8988T (cell line): Measurements from ENCODE around the gene SMAD7.

ENCODE experiments used
- DNase-seq: peaks from one replicate; pipeline ENCODE4 v3.0.0; 2011

Gene SMAD7, protein sequence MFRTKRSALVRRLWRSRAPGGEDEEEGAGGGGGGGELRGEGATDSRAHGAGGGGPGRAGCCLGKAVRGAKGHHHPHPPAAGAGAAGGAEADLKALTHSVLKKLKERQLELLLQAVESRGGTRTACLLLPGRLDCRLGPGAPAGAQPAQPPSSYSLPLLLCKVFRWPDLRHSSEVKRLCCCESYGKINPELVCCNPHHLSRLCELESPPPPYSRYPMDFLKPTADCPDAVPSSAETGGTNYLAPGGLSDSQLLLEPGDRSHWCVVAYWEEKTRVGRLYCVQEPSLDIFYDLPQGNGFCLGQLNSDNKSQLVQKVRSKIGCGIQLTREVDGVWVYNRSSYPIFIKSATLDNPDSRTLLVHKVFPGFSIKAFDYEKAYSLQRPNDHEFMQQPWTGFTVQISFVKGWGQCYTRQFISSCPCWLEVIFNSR

DNA sequence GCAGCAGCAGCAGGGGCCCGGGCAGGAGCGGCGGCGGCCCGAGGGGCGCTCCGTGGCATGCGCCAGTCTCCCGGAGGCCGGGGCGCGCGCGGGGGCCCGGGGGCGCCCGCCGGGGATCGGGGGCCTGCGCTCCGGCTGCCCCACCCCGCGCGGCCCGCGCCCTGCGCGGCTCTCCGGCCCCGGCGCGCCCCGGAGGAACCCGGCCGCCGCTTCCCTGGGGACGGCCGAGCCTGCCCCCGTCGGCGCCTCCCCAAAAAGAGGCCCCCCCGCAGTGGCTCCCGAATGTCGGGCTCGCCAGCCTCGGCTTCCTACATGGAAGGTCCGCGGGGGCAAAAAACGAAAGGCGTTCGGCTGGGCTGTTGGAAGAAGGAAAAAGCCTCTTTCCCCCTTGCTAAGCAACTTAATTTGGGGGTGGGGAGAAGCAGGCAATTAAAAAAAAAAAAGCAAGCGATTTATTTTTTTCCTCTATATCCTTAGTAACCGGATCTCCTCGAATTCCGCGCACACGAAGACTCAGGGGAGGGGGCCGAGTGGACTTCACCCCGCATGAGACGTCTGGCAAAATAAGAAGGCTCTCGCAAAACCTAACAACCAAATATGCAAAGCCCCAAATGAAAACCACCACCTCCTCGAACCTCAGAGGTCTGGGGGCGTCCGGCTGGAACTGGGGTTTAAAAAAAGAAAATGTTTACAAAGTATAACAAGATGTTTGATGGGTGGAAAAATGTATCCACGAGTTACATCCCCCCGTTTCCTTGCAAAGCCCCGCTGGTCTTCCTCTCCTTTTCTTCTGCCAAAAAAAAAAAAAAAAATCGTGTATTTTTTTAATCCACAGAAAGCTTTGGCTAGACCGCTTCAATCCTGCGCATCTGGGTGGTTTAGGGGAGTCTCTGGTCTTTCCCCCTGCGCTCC is at the start of gene SMAD7:
SMAD7 (minus strand) TSS at position 430 of the 912 bp plus-strand sequence. CDS start 541 bp downstream, outside the sequence.
- DNase-seq = no peak

DNA sequence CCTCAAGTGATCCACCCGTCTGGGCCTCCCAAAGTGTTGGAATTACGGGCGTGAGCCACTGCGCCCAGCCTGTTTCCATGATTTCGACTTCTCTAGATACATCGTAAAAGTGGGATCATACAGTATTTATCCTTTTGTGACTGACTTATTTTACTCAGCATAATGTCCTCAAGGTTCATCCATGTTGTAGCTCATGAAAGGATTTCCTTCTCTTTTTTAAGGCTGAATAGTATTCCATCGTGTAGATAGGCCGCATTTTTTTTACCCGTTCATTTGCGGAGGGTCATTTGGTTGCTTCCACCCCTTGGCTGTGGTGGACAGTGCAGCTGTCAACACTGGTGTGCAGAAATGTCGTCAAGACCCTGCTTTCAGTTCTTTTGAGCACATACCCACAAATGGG is 48.8 kb upstream of the SMAD7 start:
- no peak for DNase-seq

DNA sequence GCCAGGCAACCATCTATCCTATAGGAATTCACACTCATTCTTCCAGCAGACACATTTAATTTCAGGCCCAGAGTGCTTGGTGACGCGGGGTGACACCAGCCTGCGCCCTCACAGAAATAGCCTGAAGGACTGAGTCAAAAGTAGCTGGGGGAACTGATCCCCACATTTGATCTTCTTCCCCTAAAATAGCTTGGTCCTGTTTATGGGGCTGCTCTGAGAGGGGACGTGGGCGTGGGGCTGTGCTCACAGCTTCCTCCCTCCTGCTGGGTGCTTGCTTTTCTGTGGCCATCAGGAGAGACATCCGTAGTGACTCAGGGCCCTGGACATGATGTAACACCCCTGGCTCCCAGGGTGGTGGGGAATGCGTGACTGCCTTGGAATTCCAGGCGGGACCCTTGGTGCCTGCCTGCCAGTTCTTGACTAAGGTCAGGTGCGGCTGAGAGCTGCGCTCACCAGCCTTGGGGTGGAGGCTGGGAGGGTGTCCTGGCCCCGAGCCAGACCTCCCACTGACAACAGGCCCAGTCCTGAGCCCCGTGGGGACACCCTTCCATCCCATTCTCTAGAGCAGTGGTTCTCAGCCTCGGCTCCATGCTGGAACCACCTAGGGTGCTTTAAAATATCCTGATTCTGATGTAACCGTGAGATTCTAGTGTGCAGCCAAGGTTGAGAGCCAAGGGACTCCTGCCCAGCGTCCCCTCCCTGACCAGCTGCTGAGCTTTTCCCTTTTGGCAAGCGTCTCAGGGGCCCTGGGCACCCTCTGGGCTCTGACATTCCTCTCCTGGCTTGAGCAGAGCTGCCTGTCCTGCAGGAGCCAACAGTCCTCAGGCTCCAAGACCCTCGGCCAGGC is 47.4 kb upstream of the SMAD7 start:
- DNase-seq = peak; percentile 95

DNA sequence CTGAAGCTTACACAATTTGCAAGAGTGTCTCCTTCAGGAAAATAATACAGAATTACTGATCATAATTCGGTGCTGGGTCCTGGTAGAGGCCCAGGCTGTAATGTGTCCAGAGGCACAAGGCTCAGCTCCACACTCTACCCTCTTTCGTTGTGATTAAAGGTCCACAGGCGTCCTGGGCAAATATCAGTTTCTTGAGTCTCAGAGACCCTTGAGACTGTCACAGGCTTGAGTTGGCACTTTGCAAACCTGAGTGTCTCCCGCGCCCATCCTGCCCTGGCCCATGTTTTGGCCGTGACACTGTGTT is 46.9 kb upstream of the SMAD7 start:
- no peak for DNase-seq

DNA sequence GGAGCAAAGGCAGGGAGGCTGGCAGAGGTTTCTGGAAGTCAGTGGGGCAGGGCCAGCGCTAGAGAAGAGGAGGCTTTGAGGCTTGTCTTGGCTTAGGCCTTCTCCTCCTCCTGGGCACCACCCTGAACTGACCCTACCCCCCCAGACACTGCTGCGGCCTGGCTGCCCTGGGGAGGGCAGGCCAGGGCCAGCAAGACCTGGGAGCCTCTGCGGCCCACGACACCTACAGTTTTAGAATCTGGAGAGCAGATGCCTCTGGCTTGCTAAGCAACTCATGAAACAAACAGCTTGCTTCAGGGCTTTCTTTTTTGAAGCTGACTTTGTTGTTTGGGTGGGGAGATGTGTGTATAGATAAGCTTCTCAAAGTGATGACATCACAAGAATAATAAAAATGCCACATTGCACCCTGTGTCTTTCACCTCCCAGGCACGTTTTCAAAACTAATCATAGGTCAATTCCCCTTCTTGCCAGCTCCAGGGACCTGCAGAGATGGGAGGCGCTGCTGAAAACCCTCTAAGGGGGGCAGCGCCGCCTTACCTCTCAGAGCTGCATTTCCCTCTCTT is 46.2 kb upstream of the SMAD7 start:
- no peak for DNase-seq

DNA sequence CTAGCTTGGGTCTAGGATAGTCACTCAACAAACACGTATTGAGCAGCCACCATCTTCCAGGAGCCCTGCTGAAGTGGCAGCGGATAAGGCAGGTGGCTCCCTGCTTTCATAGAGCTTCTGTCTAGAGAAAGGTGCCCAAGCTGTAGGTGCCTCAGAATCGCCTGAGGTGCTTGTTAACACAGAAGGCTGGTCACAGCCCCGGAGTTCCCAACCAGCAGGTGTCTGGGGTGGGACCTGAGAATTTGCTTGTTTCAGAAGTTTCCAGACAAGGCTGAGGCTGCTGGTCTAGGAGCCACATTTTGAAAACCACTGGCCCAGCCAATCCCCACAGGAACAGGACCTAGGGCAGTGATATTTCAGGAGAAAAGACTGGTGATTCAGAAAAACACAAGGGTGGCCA is 45.3 kb upstream of the SMAD7 start:
- DNase-seq = no peak

DNA sequence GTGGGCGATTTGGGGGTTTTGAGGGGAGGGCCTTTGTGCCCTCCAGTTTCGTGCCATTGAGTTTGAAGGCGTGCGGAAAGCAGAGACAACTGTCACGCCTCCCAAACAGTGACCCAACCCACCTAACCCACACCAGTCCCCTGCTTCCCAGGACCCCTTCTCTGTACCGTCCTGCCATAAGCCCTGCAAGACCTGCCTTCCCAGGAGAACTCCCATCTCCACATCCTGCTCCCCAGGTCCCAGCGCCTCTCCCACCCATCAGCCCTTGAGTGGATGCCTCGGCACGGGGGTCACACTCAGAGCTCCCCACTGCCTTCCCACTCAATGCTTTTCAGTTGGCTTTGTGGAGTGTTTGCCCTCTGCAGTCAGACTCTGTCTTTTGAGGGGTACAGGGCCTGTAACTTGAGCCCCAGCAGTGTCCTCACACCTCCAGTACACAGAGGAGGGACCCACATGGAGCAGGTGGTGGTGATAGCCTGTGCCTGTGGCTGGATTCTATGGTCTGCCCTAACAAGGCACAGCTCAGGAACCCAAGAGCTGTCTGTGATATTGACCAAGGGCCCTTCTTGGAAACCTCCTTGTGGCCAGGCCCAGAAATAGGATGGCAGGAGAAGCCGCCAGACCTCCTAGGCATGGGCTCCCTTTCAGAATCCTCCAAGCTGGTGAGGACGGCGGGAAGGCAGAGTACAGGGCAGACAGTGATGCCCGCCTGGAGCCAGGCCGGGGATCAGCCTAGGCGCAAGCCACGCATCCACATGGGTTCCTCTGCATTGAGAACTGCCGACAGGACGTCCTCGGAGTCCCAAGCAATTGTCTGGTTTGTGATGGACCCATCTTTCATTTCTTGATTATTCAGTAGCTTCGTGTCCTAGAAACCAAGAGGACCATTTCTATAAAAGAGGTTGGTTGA is 44.4 kb upstream of the SMAD7 start:
- DNase-seq = no peak

DNA sequence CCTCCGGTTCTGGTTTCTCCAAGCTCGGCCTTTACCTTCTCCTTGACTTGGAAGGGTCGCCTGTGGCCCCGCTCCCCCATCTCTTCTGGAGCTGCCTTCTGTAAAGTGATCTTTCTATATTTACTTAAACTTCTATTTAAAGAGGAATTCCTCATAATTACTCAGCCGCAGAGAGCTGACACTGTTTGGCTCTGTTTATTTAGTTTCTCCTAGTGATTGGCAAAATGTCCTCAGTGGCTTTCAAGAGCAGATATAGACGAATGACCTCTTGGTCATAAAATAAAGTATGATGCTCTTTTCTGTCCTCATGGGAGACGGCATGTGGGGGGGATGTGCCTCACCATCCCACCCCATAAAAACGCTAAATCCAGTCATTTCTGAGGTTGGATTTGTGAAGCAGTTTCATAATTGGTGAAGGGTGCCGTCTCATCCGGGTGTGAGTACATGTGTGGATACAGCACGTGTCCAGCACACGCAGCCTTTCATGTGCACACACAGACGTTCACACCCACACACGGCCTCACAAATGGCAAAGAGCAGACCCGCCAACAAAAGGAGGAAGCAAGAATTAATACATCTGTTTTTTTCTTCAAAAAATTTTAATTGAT is 43.4 kb upstream of the SMAD7 start:
- DNase-seq = no peak

DNA sequence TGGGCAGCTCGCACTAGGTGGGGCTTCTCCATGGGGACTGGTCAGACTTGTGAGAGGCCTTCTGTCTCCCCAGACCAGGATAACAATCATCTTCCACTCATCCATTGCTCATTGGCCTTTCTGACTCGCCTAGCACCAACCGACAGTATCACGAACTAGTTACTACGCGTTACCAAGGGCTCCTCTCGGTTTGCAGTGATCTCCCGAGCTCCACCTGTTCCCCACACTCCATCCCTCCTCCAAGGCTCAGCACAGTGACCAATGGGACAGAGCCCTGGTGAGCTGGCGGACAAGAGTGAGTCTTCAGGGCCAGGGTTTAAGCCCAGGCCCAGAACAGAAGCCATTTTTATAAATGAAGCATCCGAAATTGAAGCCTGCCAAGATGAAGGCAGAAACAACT is 42.8 kb upstream of the SMAD7 start:
- DNase-seq = no peak

DNA sequence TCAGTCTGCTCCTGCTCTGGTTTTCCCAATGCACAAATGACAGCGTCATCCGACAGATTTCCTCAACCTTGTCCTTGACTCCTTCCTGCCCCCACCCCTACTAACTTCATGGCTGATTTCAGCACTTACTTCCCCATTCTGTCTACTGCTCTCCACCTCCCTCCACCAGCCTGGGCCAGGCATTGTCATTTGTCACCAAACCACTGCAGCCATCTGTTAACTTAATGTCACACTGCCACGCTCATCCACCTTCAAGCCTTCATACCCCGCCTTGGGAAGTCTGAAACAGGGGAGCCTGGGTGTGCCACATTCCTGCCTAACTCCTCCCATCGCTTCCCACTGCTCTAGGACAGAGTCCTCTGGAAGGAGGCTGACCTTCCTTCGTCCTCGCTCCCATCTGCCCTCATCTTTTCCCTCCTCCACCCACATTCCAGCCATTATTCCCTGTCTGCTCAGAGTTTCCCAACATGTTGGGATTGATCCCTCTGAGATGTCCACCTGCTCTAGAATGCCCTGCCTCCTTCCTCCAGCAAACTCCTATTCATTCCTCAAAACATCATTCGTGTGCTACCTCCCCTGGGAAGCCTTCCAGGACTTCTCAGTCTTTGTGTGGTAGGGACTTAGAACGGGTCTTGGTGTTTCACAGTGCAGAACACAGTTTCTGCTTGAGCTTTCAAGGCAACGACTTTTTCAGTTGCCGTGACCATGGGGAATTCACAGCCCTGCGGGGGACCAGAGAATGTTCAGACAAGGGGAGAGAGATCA is 42.2 kb upstream of the SMAD7 start:
- DNase-seq = no peak

DNA sequence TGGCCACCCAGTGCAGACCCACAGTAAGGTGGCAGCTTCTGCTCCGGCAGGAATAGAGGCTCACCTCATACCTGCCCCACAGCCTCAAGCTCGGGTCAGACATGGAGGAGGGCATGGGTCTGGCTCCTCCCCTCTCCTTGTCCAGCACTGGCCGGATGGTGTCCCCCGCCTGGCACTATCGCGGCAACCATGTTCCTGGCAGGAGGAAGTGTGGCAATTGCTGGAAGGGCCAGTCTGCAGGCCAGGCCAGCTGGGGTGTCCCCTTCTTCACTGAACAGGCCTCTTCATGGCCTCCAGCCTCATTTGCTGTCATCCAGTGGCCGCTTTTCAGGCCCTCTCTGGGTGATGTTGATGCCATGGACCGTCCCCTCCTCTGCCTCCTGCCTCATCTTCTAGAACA is 41.4 kb upstream of the SMAD7 start:
- no peak for DNase-seq

DNA sequence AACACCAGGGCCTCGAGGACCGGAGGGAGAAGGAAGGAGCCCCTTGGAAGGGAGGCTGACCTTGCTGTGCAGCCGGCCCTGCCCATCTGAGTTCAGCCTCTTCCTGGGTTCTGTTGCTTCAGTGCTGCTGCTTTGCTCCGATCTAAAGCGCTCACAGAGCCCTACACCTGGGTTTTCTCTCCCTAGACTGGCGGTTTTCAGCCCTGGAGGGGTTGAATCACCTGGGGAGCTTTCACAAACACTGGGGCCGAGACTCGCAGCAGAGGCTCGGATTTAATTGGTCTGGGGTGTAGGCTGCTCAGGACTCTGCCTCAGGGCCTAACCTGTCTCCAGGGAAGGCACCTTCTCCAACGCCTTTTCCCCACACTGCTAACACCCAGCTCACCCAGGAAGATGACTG is 40.9 kb upstream of the SMAD7 start:
- DNase-seq = no peak

DNA sequence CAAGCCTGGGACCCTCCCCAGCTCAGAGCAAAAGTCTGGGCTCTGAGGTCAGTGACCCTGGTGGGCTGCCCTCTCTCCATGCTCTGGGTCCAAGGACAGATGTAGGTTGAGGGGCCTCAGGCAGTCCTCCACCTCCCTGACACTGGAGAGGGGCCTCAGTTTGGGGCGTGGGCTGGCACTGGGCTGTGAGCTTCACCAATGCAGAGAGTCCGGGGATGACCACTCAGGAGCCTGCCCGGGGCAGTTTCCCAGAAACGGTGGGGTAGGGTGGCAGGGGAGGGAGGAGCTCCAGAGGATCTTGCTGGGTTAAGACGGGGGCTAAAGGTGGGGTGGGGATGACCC is 40.5 kb upstream of the SMAD7 start:
- DNase-seq = no peak

DNA sequence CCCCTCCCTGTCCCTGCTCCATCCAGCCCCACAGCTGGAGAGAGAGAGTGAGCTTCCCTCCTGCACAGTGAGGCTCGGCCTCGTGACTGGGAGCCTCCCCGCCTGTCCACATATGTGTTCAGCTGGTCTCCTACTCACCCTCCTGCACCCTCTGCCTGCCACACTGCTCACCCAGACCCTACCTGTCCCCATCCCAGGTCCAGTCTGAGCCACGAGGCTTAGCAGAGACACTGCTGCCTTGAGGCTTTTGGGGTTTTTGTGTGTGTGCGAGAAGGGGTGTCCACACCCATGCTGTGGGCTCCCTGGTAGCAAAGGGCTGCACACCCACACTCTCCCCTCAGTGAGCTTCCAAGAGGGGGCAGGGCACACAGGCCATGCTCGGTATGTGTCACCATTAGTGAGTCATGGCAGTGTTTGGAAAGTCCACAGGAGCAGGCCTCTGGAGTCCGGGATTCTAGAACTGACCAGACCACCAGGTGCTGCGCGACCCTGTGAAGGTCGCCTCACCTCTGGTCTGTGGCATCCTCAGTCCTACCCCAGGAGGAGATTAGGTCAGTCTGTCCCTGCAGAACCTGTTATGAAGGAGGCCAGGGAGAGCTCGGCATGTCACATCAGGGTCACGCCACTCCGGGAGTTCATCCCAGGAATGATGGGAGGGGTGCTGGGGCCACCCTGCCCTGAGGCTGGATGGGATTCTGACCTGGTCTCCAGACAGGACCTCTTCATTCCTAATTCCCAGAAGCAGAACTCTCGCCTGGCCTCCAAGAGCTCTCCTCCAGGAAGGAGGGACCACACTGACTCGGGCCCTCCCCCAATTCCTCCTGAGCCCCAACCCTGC is 39.9 kb upstream of the SMAD7 start:
- no peak for DNase-seq

DNA sequence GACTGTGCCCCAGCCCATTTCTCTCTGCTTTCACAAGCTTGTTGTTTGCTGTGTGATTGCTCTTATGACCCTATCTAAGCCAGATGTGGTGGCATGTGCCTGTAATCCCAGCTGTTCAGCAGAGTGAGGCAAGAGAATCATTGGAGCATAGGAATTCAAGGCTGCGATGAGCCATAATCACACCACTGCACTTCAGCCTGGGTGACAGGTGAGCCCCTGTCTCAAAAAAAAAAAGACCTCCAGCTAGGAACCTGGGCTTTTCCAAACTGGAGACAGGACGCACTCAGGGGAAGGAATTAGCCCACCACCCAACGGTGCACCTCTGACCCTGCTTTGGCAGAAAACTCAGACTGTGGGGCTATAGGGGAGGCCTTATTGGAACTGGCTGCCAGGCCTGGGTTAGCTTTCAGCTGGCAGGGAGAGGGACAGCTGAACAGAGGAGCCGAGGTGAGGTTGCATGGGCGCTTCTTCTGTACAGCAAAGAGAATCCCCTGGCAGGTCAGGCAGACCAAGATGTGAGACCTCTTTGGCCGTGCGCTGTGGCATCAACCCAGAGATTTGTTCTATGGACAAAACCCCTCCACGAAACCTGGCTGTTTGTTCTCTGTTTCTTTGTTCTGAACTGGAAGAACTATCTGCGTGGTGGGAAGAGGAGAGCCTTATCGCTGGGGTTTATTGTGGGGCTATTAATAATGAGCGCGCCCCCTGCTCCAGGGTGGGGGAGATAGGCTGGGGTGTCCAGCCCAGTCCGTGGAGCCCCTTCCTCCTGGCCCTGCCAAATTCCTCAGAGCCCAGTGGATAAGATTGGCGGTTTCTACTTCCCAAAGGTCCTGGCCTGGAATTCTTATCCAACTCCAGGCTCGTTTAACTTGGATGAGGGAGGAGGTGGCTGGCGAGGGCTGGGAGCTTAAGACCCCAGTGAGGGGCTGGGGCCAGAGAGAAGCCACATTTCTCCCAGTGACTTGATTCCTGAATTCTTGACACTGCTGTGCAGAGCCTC is 38.8 kb upstream of the SMAD7 start:
- DNase-seq = no peak

DNA sequence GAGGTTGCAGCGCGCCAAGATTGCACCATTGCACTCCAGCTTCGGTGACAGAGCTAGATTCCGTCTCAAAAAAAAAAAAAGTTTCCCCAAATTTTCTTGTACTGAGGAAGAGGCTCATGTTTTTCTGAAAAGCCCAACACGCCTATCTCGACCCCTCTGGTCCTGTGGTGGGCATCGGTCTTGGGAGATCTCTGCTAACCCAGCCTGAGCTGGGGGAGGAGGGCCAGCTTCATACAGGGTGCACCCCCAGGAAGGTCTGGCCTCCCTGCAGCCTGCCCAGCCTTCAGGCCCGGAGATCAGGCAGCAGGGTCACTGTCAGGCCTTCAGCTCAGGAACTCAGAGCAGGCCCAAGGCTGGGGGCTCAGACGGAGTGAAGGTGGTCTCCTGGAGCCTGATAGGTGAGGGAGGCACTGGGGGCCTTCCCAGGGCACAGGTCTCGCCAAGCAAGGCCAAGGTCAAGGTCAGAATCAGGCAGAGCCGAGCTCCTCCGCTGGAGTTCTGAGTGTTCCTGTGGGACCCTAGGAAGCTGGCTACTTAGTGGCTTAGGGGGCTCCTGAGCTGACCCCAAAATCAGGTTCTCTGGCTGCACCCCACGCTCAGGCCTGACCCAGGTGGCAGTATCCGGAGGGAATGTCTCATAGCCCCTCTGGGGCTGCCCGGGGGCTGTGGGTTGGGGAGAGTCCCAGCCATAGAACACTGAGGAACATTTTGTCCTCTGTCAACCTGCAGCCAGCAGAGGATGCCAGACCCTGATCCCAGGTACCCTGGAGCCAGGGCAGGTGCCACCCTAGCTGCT is 37.9 kb upstream of the SMAD7 start:
- DNase-seq = no peak

DNA sequence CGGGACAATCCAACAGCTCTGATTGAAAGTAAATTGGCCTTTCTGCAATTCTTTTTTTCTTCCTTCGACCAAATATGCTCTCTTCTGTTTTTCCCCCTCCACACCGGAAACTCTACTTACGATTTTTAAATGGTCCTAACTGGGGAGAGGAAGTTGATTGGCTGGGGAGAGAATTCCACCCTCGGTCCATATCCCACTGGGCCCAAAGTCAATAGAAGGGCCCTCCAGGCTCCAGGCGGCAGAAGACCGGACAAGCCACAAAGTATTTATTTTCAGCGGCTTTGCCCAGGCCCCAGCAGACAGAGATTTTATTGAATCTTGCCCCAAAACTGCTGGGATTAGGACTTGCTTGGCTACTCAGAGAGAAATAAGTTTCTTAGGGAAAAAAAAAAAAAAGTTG is 37.1 kb upstream of the SMAD7 start:
- DNase-seq = no peak
